Activated T-cell treated with anti-CD3 and anti-CD28 coated beads for 4 hours (primary cell): ENCODE measurements around the gene STUB1.

Experiments used
- DNase-seq: peaks from one replicate; pipeline ENCODE4 v3.0.0-alpha.2; 2020

STUB1 gene

GRCh38 chr16:679814-680624 lies at the start of gene STUB1:
STUB1 (plus strand) TSS chr16:680410; CDS start chr16:680526, 116 bp downstream.
- DNase-seq: peak; percentile 85

- DNase-seq: no peak
Measured at GRCh38 chr16:630815-631405, 49.3 kb upstream of the STUB1 start, which contains the start of gene WFIKKN1. WFIKKN1 (plus strand) TSS chr16:630985; CDS start chr16:631254, 269 bp downstream.

GRCh38 chr16:631808-632358 lies 48.3 kb upstream of the STUB1 start:
- DNase-seq: no peak

- no peak for DNase-seq
Measured at GRCh38 chr16:632486-633335, 47.5 kb upstream of the STUB1 start.

GRCh38 chr16:633336-634050 lies 46.7 kb upstream of the STUB1 start:
- DNase-seq: no peak

GRCh38 chr16:634051-634670 lies 46.0 kb upstream of the STUB1 start:
- DNase-seq: no peak

GRCh38 chr16:634996-635395 lies 45.2 kb upstream of the STUB1 start:
- no peak for DNase-seq

- DNase-seq: no peak
Measured at GRCh38 chr16:635573-636205, 44.5 kb upstream of the STUB1 start.

GRCh38 chr16:636206-637080 lies 43.8 kb upstream of the STUB1 start, which contains the start of gene METTL26:
METTL26 (minus strand) TSS chr16:636305; CDS start chr16:636290, 15 bp downstream.
- DNase-seq: peak; percentile 90

GRCh38 chr16:637081-638018 lies 42.9 kb upstream of the STUB1 start:
- DNase-seq: peak; percentile 84

- no peak for DNase-seq
Measured at GRCh38 chr16:638034-638543, 42.1 kb upstream of the STUB1 start.

- no peak for DNase-seq
Measured at GRCh38 chr16:638836-639235, 41.4 kb upstream of the STUB1 start.

- DNase-seq: no peak
Measured at GRCh38 chr16:640614-641013, 39.6 kb upstream of the STUB1 start.

- peak; percentile 39 for DNase-seq
Measured at GRCh38 chr16:641326-642188, 38.7 kb upstream of the STUB1 start, which contains the start of gene MCRIP2. MCRIP2 (plus strand) TSS chr16:641828; CDS start chr16:641992, 164 bp downstream.

- DNase-seq: no peak
Measured at GRCh38 chr16:642189-643049, 37.8 kb upstream of the STUB1 start.

GRCh38 chr16:643050-643368 lies 37.2 kb upstream of the STUB1 start:
- DNase-seq: no peak

GRCh38 chr16:644556-644955 lies 35.7 kb upstream of the STUB1 start:
- no peak for DNase-seq
